ENCODE measurements around the gene AGMO.
A peak's percentile ranks its signal among the peaks of the same experiment; 100 is the strongest.

Gene AGMO

GRCh38 chr7:15430191-15430590, 131.6 kb downstream of the AGMO start:
- no peak for DNase-seq (ENCODE audit: insufficient read length, low spot score)

GRCh38 chr7:15424468-15424867, 137.3 kb downstream of the AGMO start:
- FAIRE-seq (no peak), DNase-seq (ENCODE audit: insufficient read length, low spot score) (no peak)
- TF ChIP-seq CTCF (IDR thresholded peaks at IDR 0.05; ENCODE audit: insufficient read depth, missing control alignments) = no peak

More at GRCh38 chr7:15430191-15430590, 131.6 kb downstream of the AGMO start:
- FAIRE-seq = no peak
- no peak for TF ChIP-seq CTCF (IDR thresholded peaks at IDR 0.05; ENCODE audit: insufficient read depth, missing control alignments)

- DNase-seq (ENCODE audit: insufficient read length, low spot score) = no peak
- no peak for TF ChIP-seq CTCF (IDR thresholded peaks at IDR 0.05; ENCODE audit: insufficient read depth, missing control alignments)
- FAIRE-seq = no peak
These were observed 142.2 kb downstream of the AGMO start for GRCh38 chr7:15419596-15419995.

GRCh38 chr7:15418264-15418663, 143.6 kb downstream of the AGMO start:
- no peak for TF ChIP-seq CTCF (IDR thresholded peaks at IDR 0.05; ENCODE audit: insufficient read depth, missing control alignments)
- DNase-seq (ENCODE audit: insufficient read length, low spot score) = no peak
- no peak for FAIRE-seq

- TF ChIP-seq CTCF (IDR thresholded peaks at IDR 0.05; ENCODE audit: insufficient read depth, missing control alignments) = no peak
- peak; percentile 21 for FAIRE-seq
- no peak for DNase-seq (ENCODE audit: insufficient read length, low spot score)
These were observed 144.3 kb downstream of the AGMO start for GRCh38 chr7:15417341-15417988.

GRCh38 chr7:15411019-15411418, 150.8 kb downstream of the AGMO start:
- FAIRE-seq (no peak), DNase-seq (ENCODE audit: insufficient read length, low spot score) (no peak)
- TF ChIP-seq CTCF (IDR thresholded peaks at IDR 0.05; ENCODE audit: insufficient read depth, missing control alignments) = no peak

- TF ChIP-seq CTCF (IDR thresholded peaks at IDR 0.05; ENCODE audit: insufficient read depth, missing control alignments) = no peak
- DNase-seq (ENCODE audit: insufficient read length, low spot score) (no peak), FAIRE-seq (no peak)
These were observed 153.9 kb downstream of the AGMO start for GRCh38 chr7:15407910-15408309.

Measured in D721Med (cell line).